ENCODE measurements around the gene EZH1.

The EZH1 gene

GRCh38 chr17:42681976-42682721 is 62.7 kb downstream of the EZH1 start, which contains the start of gene CNTNAP1:
CNTNAP1 (plus strand) TSS chr17:42682531; CDS start chr17:42682830, 299 bp downstream.
- DNase-seq (ENCODE audit: low spot score), result no peak

DNA sequence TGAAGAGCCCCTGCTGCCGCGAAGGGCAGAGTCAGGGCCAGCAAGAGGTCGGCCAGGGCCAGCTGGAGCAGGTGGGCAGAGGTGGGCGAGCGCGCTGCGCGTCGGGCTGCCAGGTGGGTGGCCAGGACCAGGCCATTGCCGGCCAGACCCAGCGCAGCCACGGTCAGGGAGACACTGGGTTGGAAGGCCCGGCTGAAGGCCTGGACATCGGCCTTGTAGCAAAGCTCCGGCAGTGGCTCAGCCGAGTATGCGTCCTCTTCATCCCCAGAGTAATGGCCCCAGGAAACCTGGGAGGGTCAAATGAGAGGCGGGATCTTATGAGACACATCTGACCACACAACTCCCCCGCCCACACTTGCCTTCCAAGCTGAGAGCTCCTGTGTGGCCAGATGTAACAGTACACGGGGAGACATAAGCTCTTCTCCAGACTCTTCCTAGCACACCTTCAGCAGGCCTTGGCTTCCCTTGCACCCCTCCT is 64.5 kb downstream of the EZH1 start:
- DNase-seq (ENCODE audit: low spot score), result no peak

- peak; percentile 76 for DNase-seq (ENCODE audit: low spot score)
These were observed 65.1 kb downstream of the EZH1 start for GRCh38 chr17:42679492-42680330.

DNA sequence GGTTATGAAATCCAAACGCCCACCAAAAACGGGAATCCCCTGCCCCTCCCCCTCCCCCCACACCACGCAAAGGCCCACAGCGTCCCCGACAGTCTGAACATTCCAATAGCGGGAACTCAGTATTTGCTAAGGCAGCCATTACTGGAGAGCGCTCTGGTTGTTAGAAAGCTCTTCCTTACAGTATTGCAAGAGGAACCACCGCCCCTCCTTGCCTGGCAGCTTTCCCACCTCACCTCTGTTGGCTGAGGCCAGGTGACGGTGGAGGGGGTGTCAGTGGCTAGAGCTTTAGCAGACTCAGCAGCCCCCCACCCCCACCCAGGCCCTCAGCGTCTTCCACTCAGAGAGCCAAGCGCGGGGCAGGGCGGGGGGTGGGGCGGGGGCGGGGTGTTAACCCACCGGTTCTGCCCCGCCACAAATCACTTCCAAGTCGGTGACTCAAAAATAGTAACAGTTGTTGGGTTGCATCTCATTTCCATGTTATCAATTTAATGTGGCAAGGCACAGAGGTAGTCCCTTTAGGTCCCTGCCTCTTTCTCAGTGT is 65.8 kb downstream of the EZH1 start:
- DNase-seq (ENCODE audit: low spot score), result peak; percentile 34

- peak; percentile 69 for DNase-seq (ENCODE audit: low spot score)
These were observed 66.7 kb downstream of the EZH1 start for GRCh38 chr17:42677921-42678781.

- peak; percentile 98 for DNase-seq (ENCODE audit: low spot score)
These were observed 67.6 kb downstream of the EZH1 start for GRCh38 chr17:42677012-42677857.

GRCh38 chr17:42676424-42677011 is 68.3 kb downstream of the EZH1 start, which contains the start of gene PLEKHH3:
PLEKHH3 (minus strand) TSS chr17:42676994; CDS start chr17:42676563, 431 bp downstream.
- DNase-seq (ENCODE audit: low spot score), result no peak

- no peak for DNase-seq (ENCODE audit: low spot score)
These were observed 68.8 kb downstream of the EZH1 start for GRCh38 chr17:42675965-42676423.

- DNase-seq (ENCODE audit: low spot score), result no peak
These were observed 69.4 kb downstream of the EZH1 start for GRCh38 chr17:42675348-42675964.

GRCh38 chr17:42674755-42675347 is 70.0 kb downstream of the EZH1 start:
- no peak for DNase-seq (ENCODE audit: low spot score)

- peak; percentile 30 for DNase-seq (ENCODE audit: low spot score)
These were observed 70.7 kb downstream of the EZH1 start for GRCh38 chr17:42673885-42674754.

DNA sequence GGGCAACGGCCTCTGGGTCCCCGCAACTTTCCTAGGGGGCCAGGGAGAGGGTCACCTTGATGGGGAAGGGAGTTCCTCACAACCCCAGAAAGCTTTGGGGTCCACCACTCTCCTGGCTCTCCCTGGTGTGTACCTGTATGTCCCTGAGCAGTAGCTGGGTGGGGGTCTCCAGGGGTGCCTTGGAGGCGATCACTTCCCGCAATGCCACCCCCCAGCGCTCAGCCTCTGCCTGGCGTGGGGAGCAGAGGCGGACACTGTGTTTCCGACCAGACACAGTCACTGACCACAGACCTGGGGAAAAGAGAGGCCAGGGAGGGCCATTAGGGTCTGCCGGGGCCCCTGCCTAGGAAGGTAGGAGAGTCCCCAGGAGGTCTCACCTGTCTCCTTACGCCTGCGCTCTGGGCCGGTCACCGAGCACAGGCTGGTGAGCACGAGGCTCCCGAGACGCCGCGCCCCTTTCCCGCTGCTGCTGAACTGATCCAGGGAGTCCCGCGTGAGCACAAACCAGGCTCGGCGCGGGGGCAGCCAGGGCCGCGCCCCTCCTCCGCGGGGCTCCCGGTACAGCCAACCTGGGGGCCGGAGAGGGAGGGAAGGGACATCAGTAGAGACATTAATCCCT is 71.5 kb downstream of the EZH1 start:
- DNase-seq (ENCODE audit: low spot score), result no peak

DNA sequence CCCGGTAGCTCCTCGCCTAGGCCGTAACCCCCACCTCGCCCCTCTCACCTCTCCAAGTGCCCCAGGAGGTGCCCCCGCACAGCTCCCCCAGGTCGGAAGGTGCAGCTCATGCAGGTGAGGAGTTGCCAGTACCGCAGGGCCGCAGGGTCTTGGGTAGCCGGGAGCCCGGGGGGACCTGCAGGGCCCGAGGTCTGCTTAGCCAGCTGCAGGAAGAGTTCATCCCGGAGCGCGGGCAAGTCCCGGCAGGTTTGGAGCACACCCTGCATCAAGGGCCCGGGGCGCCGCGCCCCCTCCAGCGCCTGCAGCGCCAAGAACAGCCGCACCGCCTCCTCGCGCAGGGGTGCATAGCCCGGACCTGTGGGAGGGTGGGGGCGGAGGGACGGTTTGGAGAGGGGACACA is 72.8 kb downstream of the EZH1 start:
- no peak for DNase-seq (ENCODE audit: low spot score)

GRCh38 chr17:42670789-42671657 is 73.8 kb downstream of the EZH1 start:
- DNase-seq (ENCODE audit: low spot score), result no peak

DNA sequence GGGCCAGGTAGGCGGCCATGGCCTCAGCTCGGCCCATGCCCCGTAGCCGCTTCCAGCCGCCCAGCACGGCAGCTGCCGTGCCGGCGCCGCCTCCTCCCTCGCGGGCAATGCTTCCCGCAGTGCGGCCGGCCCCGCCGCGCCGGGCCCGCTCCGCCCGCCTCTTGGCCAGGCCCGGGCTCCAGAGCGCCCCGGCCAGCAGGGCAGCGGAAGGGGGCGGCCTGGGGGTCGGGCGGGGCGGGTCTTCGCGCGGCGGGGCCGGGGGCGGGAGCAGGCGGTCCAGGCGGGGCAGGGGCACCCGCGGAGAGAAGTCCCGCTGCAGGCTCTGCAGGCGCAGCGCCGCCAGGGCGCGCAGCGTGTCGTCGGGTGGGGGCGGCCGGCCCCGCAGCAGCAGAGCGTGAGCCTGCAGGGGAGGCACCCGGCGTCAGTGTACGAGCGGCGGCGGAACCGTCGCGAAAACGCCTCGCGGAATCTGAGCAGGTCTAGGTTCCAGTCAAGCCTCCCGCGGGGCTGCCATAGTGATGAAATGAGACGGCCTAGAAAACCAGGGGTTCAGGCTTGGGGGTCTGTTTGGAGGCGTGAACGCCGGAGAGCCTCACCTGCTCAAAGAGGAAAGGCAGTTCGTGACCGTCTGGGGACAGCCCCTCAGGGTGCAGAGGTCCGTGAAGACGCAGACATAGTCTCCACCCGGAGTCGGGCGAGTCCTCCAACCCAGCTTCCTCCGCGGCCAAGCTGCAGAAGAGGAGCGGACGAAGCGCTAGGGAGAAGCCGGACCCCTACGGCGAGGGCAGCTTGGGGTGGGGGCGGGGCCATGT is 74.7 kb downstream of the EZH1 start:
- peak; percentile 28 for DNase-seq (ENCODE audit: low spot score)

GRCh38 chr17:42669705-42669976 is 75.2 kb downstream of the EZH1 start:
- no peak for DNase-seq (ENCODE audit: low spot score)
